SK-N-SH (cell line): ENCODE measurements around the gene ATP5F1D. TPM values are rescaled to one million over a fixed set of nuclear protein-coding genes. Genes with fewer than 3 reads are reported as not detected.

Experiments
- CTCF ChIA-PET: fragments of 300-600, 350-600 bp; formaldehyde crosslinking; extraction: SDS; loops from one replicate; lab custom pipeline; 2021; lab: Yijun Ruan, JAX
- POLR2A ChIA-PET: fragments of 350-600 bp; sonication (Branson Sonifier 250); formaldehyde crosslinking; extraction: SDS; loops from one replicate; lab custom pipeline; 2020; ENCODE audit warnings: antibody characterized with exemption, inconsistent platforms; lab: Yijun Ruan, JAX
- DNase-seq: peaks from one replicate; pipeline ENCODE4 v3.0.0; 2012
- H2AFZ ChIP-seq: fragments of 200-600 bp; sonication (generic); 2 replicates; pipeline ENCODE4 v1.8.1; 2016; ENCODE audit warnings: antibody characterized with exemption, mild to moderate bottlenecking, low read depth
- H3F3A ChIP-seq: fragments of 200-600 bp; sonication (generic); replicated peaks from 2 replicates; pipeline ENCODE3; 2016; ENCODE audit warnings: antibody characterized with exemption, mild to moderate bottlenecking; ENCODE audit not compliant: insufficient read depth
- H3K27ac ChIP-seq, 2 experiments: fragments of 200-500 bp in 1 of 2; fragments of 200-600 bp in 1 of 2; sonication (Bioruptor generic) in 1 of 2; sonication (generic), shearing (Covaris generic) in 1 of 2; 2 replicates each; pipeline versions ENCODE4 v1.5.1 to v1.6.1; 2014 to 2016; ENCODE audit warnings: low read depth in 2 of 2, inconsistent platforms in 1 of 2, low read length in 1 of 2, mild to moderate bottlenecking in 1 of 2, mixed read lengths in 1 of 2
- H3K27me3 ChIP-seq: fragments of 200-600 bp; sonication (generic), shearing (Covaris generic); 2 replicates; pipeline ENCODE4 v1.6.1; 2016; ENCODE audit warnings: mixed run types; ENCODE audit not compliant: insufficient read depth
- H3K36me3 ChIP-seq, 2 experiments: fragments of 200-500 bp in 1 of 2; fragments of 200-600 bp in 1 of 2; sonication (Bioruptor generic) in 1 of 2; sonication (generic) in 1 of 2; replicated peaks in 1 of 2; 2 replicates each; pipeline versions ENCODE3 to v1.5.1; 2014 to 2016; ENCODE audit warnings: low read length in 1 of 2, mild to moderate bottlenecking in 1 of 2; ENCODE audit not compliant: insufficient read depth in 2 of 2, control insufficient read depth in 1 of 2
- H3K4me1 ChIP-seq, 2 experiments: fragments of 200-500 bp in 1 of 2; fragments of 200-600 bp in 1 of 2; sonication (Bioruptor generic) in 1 of 2; sonication (generic), shearing (Covaris generic) in 1 of 2; 2 replicates each; pipeline versions ENCODE4 v1.5.1 to v1.6.1; 2014 to 2016; ENCODE audit warnings: low read depth in 1 of 2, low read length in 1 of 2, mixed run types in 1 of 2; ENCODE audit not compliant: insufficient read depth in 2 of 2, control insufficient read depth in 1 of 2
- H3K4me2 ChIP-seq: fragments of 200-600 bp; sonication (generic), shearing (Covaris generic); 2 replicates; pipeline ENCODE4 v1.6.1; 2017; ENCODE audit warnings: mixed run types
- H3K4me3 ChIP-seq, 2 experiments: fragments of 200-500 bp in 1 of 2; fragments of 200-600 bp in 1 of 2; sonication (Bioruptor generic) in 1 of 2; sonication (generic), shearing (Covaris generic) in 1 of 2; 2 replicates each; pipeline versions ENCODE4 v1.5.1 to v1.8.1; 2014 to 2016; ENCODE audit warnings: low read depth in 2 of 2, inconsistent platforms in 1 of 2, low read length in 1 of 2, mild to moderate bottlenecking in 1 of 2, mixed read lengths in 1 of 2, moderate library complexity in 1 of 2
- H3K79me2 ChIP-seq: fragments of 200-600 bp; sonication (generic); 2 replicates; pipeline ENCODE4 v1.8.1; 2017; ENCODE audit warnings: mild to moderate bottlenecking; ENCODE audit not compliant: insufficient read depth
- H3K9ac ChIP-seq: fragments of 200-600 bp; sonication (generic); 2 replicates; pipeline ENCODE4 v1.6.1; 2017; ENCODE audit warnings: mixed run types
- H3K9me2 ChIP-seq: fragments of 200-600 bp; sonication (generic); 2 replicates; pipeline ENCODE4 v1.6.1; 2017; ENCODE audit warnings: mixed run types
- H3K9me3 ChIP-seq: fragments of 200-600 bp; sonication (generic); 2 replicates; pipeline ENCODE4 v1.6.1; 2017; ENCODE audit warnings: mixed run types, mild to moderate bottlenecking, moderate library complexity
- H4K20me1 ChIP-seq: fragments of 200-600 bp; sonication (generic); 2 replicates; pipeline ENCODE4 v1.6.1; 2017; ENCODE audit warnings: mild to moderate bottlenecking, mixed run types; ENCODE audit not compliant: insufficient read depth
- CHD2 ChIP-seq: fragments of 150-350 bp; IDR thresholded peaks from 2 replicates; pipeline ENCODE4 v1.6.1; 2018; ENCODE audit warnings: low read length; ENCODE audit not compliant: partially characterized antibody
- EP300 ChIP-seq, 2 experiments: IDR thresholded peaks; 2 replicates each; pipeline versions ENCODE4 v1.4.0 to v1.6.1; 2012; ENCODE audit warnings: borderline replicate concordance in 1 of 2, low read depth in 1 of 2, low read length in 1 of 2
- FOXJ3 ChIP-seq: sonication (generic); formaldehyde crosslinking; IDR thresholded peaks from 2 replicates; pipeline ENCODE4 v1.5.1; 2020; ENCODE audit warnings: mild to moderate bottlenecking, missing genetic modification reagents
- GABPA ChIP-seq: IDR thresholded peaks from 2 replicates; pipeline ENCODE4 v1.4.0; 2012; ENCODE audit warnings: low read depth, mild to moderate bottlenecking
- IRF3 ChIP-seq: fragments of 150-350 bp; IDR thresholded peaks from 2 replicates; pipeline ENCODE4 v1.6.1; 2016; ENCODE audit warnings: mild to moderate bottlenecking, low read depth, low read length
- POLR2AphosphoS5 ChIP-seq: IDR thresholded peaks from 2 replicates; pipeline ENCODE4 v1.6.1; 2012; ENCODE audit warnings: low read depth, low read length
- RXRA ChIP-seq: IDR thresholded peaks from 2 replicates; pipeline ENCODE4 v1.4.0; 2012; ENCODE audit warnings: low read depth, mild to moderate bottlenecking, borderline replicate concordance
- SMC3 ChIP-seq: IDR thresholded peaks from 2 replicates; pipeline ENCODE4 v1.6.1; 2012; ENCODE audit warnings: low read depth, low read length, improper control_type of control experiment
- TCF12 ChIP-seq: IDR thresholded peaks from 2 replicates; pipeline ENCODE4 v1.4.0; 2012
- USF2 ChIP-seq: fragments of 150-350 bp; IDR thresholded peaks from 2 replicates; pipeline ENCODE4 v1.6.1; 2017; ENCODE audit warnings: antibody characterized with exemption, low read length, low read depth, borderline replicate concordance
- WGBS: methylation state at CpG from one replicate; pipeline ENCODE4 v1.1.6; 2017; ENCODE audit warnings: low lambda C conversion rate; 5-methylcytosine and 5-hydroxymethylcytosine counted together
- polyA plus RNA-seq, 3 experiments: library from polyadenylated mRNA; depleted of rRNA; stranded (reverse); fragments of >200 nt; gene quantifications; 2 replicates each; pipeline ENCODE4 v1.2.3, GENCODE V29; 2012
- TF ChIP-seq, protein P1 (sequence below): IDR thresholded peaks from 2 replicates; pipeline ENCODE4; 2012

Gene ATP5F1D
- polyA plus RNA-seq, 1 of the 3 experiments (the other 2 are of a cell fraction) = 226 TPM

DNA sequence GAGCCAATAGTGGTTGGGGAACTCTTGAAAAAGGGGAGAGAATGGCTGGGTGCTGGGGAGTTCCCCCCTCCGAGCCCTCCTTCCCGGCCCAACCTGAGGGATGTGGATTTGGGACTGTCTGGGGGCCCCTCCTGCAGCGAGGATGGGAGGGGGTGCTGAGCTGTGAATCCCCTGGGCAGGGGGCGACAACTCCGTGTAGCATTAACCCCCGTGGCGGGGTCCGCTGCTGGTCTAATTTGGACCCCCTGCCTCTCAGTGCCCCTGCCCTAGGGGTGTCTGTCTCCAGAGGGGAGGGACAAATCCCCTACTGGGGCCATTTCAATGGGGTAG, 16.6 kb downstream of the ATP5F1D start (continued):
- no peak for TF ChIP-seq TCF12
- no peak for TF ChIP-seq IRF3
- TF ChIP-seq, protein P1, sequence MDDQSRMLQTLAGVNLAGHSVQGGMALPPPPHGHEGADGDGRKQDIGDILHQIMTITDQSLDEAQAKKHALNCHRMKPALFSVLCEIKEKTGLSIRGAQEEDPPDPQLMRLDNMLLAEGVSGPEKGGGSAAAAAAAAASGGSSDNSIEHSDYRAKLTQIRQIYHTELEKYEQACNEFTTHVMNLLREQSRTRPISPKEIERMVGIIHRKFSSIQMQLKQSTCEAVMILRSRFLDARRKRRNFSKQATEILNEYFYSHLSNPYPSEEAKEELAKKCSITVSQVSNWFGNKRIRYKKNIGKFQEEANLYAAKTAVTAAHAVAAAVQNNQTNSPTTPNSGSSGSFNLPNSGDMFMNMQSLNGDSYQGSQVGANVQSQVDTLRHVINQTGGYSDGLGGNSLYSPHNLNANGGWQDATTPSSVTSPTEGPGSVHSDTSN = no peak
- TF ChIP-seq SMC3 = no peak

GRCh38 chr19:1258707-1259205, 17.2 kb downstream of the ATP5F1D start:
- H3K27ac ChIP-seq = peak overlapping the region; percentile 83 to 90
- H3K79me2 ChIP-seq = peaks cover 59% of the 10 kb centered on the region
- peaks cover 62% of the 10 kb centered on the region for H3F3A ChIP-seq
- peak overlapping the region; percentile 49; the same call in 1 of the 2 replicates for H3K9ac ChIP-seq
- no peak for DNase-seq
- ChIA-PET CTCF (interaction anchor here (3.1 to 18.6 kb wide), 3 partner anchors 7 to 16 kb away, joined by 13 to 594 read pairs (median 99); partner anchors contain the start of genes ATP5F1D and MIDN), POLR2A (interaction anchor here (2.6 to 4.8 kb wide), 2 partner anchors 10 to 15 kb away, joined by 9 to 34 read pairs; partner anchors contain the start of gene CIRBP)
- TF ChIP-seq USF2 = no peak
- TF ChIP-seq CHD2 = no peak
- TF ChIP-seq TCF12 = no peak
- no peak for TF ChIP-seq RXRA
- TF ChIP-seq EP300 (IDR thresholded peaks at IDR 0.05; ENCODE audit: borderline replicate concordance in 1 of 2, low read depth in 1 of 2, low read length in 1 of 2) = no peak
- TF ChIP-seq POLR2AphosphoS5 = no peak
- no peak for TF ChIP-seq GABPA
- TF ChIP-seq FOXJ3 (CRISPR knock-in tag) = no peak
- H4K20me1 ChIP-seq = peaks cover 52% of the 10 kb centered on the region
- H3K27me3 ChIP-seq = no peaks in the 10 kb centered on the region
- H3K4me2 ChIP-seq = peak overlapping the region; percentile 41; the same call in 1 of the 2 replicates
- H3K36me3 ChIP-seq = peaks cover 37 to 49% of the 10 kb centered on the region in 2 experiments
- no peak overlapping the region for H2AFZ ChIP-seq
- H3K9me3 ChIP-seq = no peaks in the 10 kb centered on the region
- 56% methylated on average over 15 of the region's 15 CpGs for WGBS
- H3K9me2 ChIP-seq = no peaks in the 10 kb centered on the region
- no peak overlapping the region for H3K4me3 ChIP-seq
- peaks cover 54 to 65% of the 10 kb centered on the region in 2 experiments for H3K4me1 ChIP-seq
